Measurements from ENCODE around the gene ZNF385D.
"Not testable (repeated sequence)": the region's sequence is repeated elsewhere in the genome, so short reads cannot be mapped to it uniquely, and the experiment has no call there.

ZNF385D gene

GRCh38 chr3:21520106-21520963 is 230.7 kb downstream of the ZNF385D start:
- no peak for DNase-seq (ENCODE audit: low read depth)

GRCh38 chr3:21517184-21517583 is 233.8 kb downstream of the ZNF385D start:
- DNase-seq (ENCODE audit: low read depth) = no peak

- no peak for DNase-seq (ENCODE audit: low read depth)
These were observed 235.6 kb downstream of the ZNF385D start for GRCh38 chr3:21515417-21515816.

GRCh38 chr3:21509731-21510470 is 241.1 kb downstream of the ZNF385D start:
- DNase-seq (ENCODE audit: low read depth) = no peak

GRCh38 chr3:21508246-21508645 is 242.8 kb downstream of the ZNF385D start:
- no peak for DNase-seq (ENCODE audit: low read depth)

GRCh38 chr3:21505711-21506460 is 245.1 kb downstream of the ZNF385D start:
- DNase-seq (ENCODE audit: low read depth) = no peak

- no peak for DNase-seq (ENCODE audit: low read depth)
These were observed 248.4 kb downstream of the ZNF385D start for GRCh38 chr3:21502656-21503055.

- no peak for DNase-seq (ENCODE audit: low read depth)
These were observed 250.2 kb downstream of the ZNF385D start for GRCh38 chr3:21500834-21501233.

GRCh38 chr3:21490671-21491070 is 260.3 kb downstream of the ZNF385D start:
- not testable (repeated sequence) for DNase-seq (ENCODE audit: low read depth)

- DNase-seq (ENCODE audit: low read depth) = no peak
These were observed 263.5 kb downstream of the ZNF385D start for GRCh38 chr3:21487520-21487919.

- not testable (repeated sequence) for DNase-seq (ENCODE audit: low read depth)
These were observed 264.7 kb downstream of the ZNF385D start for GRCh38 chr3:21486024-21486935.

- DNase-seq (ENCODE audit: low read depth) = no peak
These were observed 266.2 kb downstream of the ZNF385D start for GRCh38 chr3:21484828-21485144.

- DNase-seq (ENCODE audit: low read depth) = peak; percentile 55
These were observed 266.8 kb downstream of the ZNF385D start for GRCh38 chr3:21484057-21484827.

- DNase-seq (ENCODE audit: low read depth) = no peak
These were observed 269.0 kb downstream of the ZNF385D start for GRCh38 chr3:21481991-21482390.

- no peak for DNase-seq (ENCODE audit: low read depth)
These were observed 273.3 kb downstream of the ZNF385D start for GRCh38 chr3:21477541-21478288.

- no peak for DNase-seq (ENCODE audit: low read depth)
These were observed 284.5 kb downstream of the ZNF385D start for GRCh38 chr3:21466476-21466875.

GRCh38 chr3:21464746-21465145 is 286.3 kb downstream of the ZNF385D start:
- DNase-seq (ENCODE audit: low read depth) = no peak

- no peak for DNase-seq (ENCODE audit: low read depth)
These were observed 287.7 kb downstream of the ZNF385D start for GRCh38 chr3:21463319-21463718.

- DNase-seq (ENCODE audit: low read depth) = no peak
These were observed 288.9 kb downstream of the ZNF385D start for GRCh38 chr3:21462141-21462540.

GRCh38 chr3:21457084-21457483 is 293.9 kb downstream of the ZNF385D start:
- DNase-seq (ENCODE audit: low read depth) = no peak

Measured in non-pigmented ciliary epithelial cell (primary cell).